Liver (tissue), 9 donors: ENCODE measurements around the gene SPTBN1. TPM values are rescaled to one million over a fixed set of nuclear protein-coding genes. Genes with fewer than 3 reads are reported as not detected.
A peak's percentile ranks its signal among the peaks of the same experiment; 100 is the strongest.

Experiments
- DNase-seq: peaks from one replicate; pipeline ENCODE4 v3.0.0-alpha.2; 2017; ENCODE audit warnings: low spot score
- H3K27ac ChIP-seq, 2 donors: one replicate each; pipeline ENCODE4 v1.7.0; 2013; ENCODE audit warnings: inconsistent platforms in 2 of 2, low read length in 2 of 2, control low read depth in 1 of 2, low read depth in 1 of 2, mild to moderate bottlenecking in 1 of 2
- H3K27me3 ChIP-seq, 4 donors: one replicate each; pipeline versions ENCODE4 v1.6.1 to v1.7.0; 2013; ENCODE audit warnings: low read length in 3 of 4, inconsistent platforms in 1 of 4, mild to moderate bottlenecking in 1 of 4, moderate library complexity in 1 of 4; ENCODE audit not compliant: control insufficient read depth in 4 of 4, insufficient read depth in 4 of 4
- H3K36me3 ChIP-seq, 4 donors: one replicate each; pipeline versions ENCODE4 v1.6.1 to v1.7.0; 2013; ENCODE audit warnings: low read length in 3 of 4, mild to moderate bottlenecking in 3 of 4, low read depth in 1 of 4, moderate library complexity in 1 of 4; ENCODE audit not compliant: control insufficient read depth in 4 of 4, insufficient read depth in 3 of 4
- H3K4me1 ChIP-seq, 4 donors: one replicate each; pipeline versions ENCODE4 v1.6.1 to v1.7.0; 2013; ENCODE audit warnings: low read length in 3 of 4, mild to moderate bottlenecking in 3 of 4, moderate library complexity in 1 of 4; ENCODE audit not compliant: control insufficient read depth in 4 of 4, insufficient read depth in 4 of 4
- H3K4me3 ChIP-seq, 3 donors: one replicate each; pipeline versions ENCODE4 v1.6.1 to v1.7.0; 2013; ENCODE audit warnings: low read length in 3 of 3, control low read depth in 1 of 3, low read depth in 1 of 3, mild to moderate bottlenecking in 1 of 3
- H3K9ac ChIP-seq, 2 donors: one replicate each; pipeline ENCODE4 v1.7.0; 2013; ENCODE audit warnings: low read length in 2 of 2, mild to moderate bottlenecking in 2 of 2, moderate library complexity in 2 of 2, control low read depth in 1 of 2, low read depth in 1 of 2
- H3K9me3 ChIP-seq, 4 donors: one replicate each; pipeline versions ENCODE4 v1.6.1 to v1.7.0; 2013; ENCODE audit warnings: low read length in 3 of 4; ENCODE audit not compliant: control insufficient read depth in 4 of 4
- FOXA1 ChIP-seq: IDR thresholded peaks from 2 replicates; pipeline ENCODE4 v1.6.1; 2016; ENCODE audit warnings: antibody characterized with exemption
- FOXA2 ChIP-seq: IDR thresholded peaks from 2 replicates; pipeline ENCODE4 v1.6.1; 2016; ENCODE audit warnings: antibody characterized with exemption
- GABPA ChIP-seq, 2 donors: IDR thresholded peaks in 1 of 2; conservative IDR thresholded peaks in 1 of 2; 2 replicates each; pipeline ENCODE4 v1.6.1; 2016; ENCODE audit warnings: antibody characterized with exemption in 2 of 2, mild to moderate bottlenecking in 1 of 2, moderate library complexity in 1 of 2
- HNF4A ChIP-seq, 2 donors: conservative IDR thresholded peaks; 2 replicates each; pipeline ENCODE4 v1.6.1; 2016; ENCODE audit warnings: antibody characterized with exemption in 2 of 2, mild to moderate bottlenecking in 2 of 2
- JUND ChIP-seq, 2 donors: IDR thresholded peaks; 2 replicates each; pipeline ENCODE4 v1.6.1; 2016; ENCODE audit warnings: antibody characterized with exemption in 2 of 2
- NR2F2 ChIP-seq: IDR thresholded peaks from 2 replicates; pipeline ENCODE4 v1.6.1; 2016; ENCODE audit warnings: antibody characterized with exemption
- RAD21 ChIP-seq, 2 donors: IDR thresholded peaks; 2 replicates each; pipeline ENCODE4 v1.6.1; 2016; ENCODE audit warnings: antibody characterized with exemption in 2 of 2, mild to moderate bottlenecking in 2 of 2
- RXRA ChIP-seq, 2 donors: IDR thresholded peaks; 2 replicates each; pipeline ENCODE4 v1.6.1; 2017 to 2018; ENCODE audit warnings: antibody characterized with exemption in 2 of 2, mild to moderate bottlenecking in 1 of 2
- SP1 ChIP-seq: IDR thresholded peaks from 2 replicates; pipeline ENCODE4 v1.6.1; 2018; ENCODE audit warnings: antibody characterized with exemption, mild to moderate bottlenecking
- TAF1 ChIP-seq: conservative IDR thresholded peaks from 2 replicates; pipeline ENCODE4 v1.6.1; 2016; ENCODE audit warnings: antibody characterized with exemption, mild to moderate bottlenecking
- WGBS: extraction: QIAGEN DNeasy Blood & Tissue Kit; methylation state at CpG from one replicate; pipeline ENCODE4 v1.1.7; 2013; 5-methylcytosine and 5-hydroxymethylcytosine counted together
- polyA plus RNA-seq, 2 donors: library from polyadenylated mRNA; stranded (reverse) in 1 of 2; unstranded in 1 of 2; fragments of 200-250 nt in 1 of 2; fragments of >200 nt in 1 of 2; fragmentation: Nextera tagmentation in 1 of 2; extraction: Ambion mirVana in 1 of 2; gene quantifications; one replicate each; pipeline versions ENCODE4 v1.2.1 to v1.2.3, GENCODE V29; 2013 to 2015
- total RNA-seq, 2 donors: library from RNA; depleted of rRNA; stranded (reverse); fragments of >200 nt; gene quantifications; one replicate each; pipeline ENCODE4 v1.2.3, GENCODE V29; 2014
- TF ChIP-seq, protein P1 (sequence below): IDR thresholded peaks from 2 replicates; pipeline ENCODE4 v1.6.1; 2016; ENCODE audit warnings: antibody characterized with exemption
- TF ChIP-seq, protein P2 (sequence below): IDR thresholded peaks from 2 replicates; pipeline ENCODE4 v1.6.1; 2016; ENCODE audit warnings: antibody characterized with exemption, mild to moderate bottlenecking
- donor health status: healthy.
- donor health status: healthy.
- donor health status: healthy.
- donor health status: healthy.
- donor health status: healthy.

Gene SPTBN1
- total and polyA plus RNA-seq, 4 donors = 44.8 to 191 (median 75.9) TPM

DNA sequence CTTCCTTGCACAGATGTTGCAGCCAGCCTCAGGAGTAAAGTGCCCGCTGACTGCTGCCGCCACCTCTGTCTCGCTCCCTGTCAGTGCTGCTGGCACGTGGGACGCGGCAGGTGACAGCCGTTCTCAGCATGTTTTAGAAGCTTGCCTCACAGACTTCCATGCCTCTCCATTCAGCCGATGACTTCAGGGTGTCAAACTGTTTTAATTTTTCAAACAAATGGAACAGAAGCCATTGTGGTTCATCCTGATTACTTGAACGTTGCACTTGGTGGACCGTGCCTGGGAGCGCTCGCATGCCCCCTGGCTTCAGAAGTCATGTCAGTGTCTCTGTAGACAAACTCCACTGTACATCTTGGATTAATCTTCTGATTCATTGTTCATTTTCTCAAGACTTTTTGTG is 204.6 kb downstream of the SPTBN1 start:
- Histone ChIP-seq H3K4me1 (peaks cover 0 to 22% (median 16%) of the 10 kb centered on the region in 4 donors), H3K36me3 (peaks cover 4 to 85% (median 69%) of the 10 kb centered on the region in 4 donors), H3K27me3 (no peaks in the 10 kb centered on the region), H3K4me3 (no peak overlapping the region), H3K9ac (no peak overlapping the region), H3K9me3 (no peaks in the 10 kb centered on the region), H3K27ac (no peak overlapping the region)
- no peak for DNase-seq
- TF ChIP-seq RXRA (IDR thresholded peaks at IDR 0.05) = no peak
- TF ChIP-seq GABPA (IDR thresholded peaks at IDR 0.05 in 1 of 2, conservative IDR thresholded peaks at IDR 0.05 in 1 of 2) = no peak
- no peak for TF ChIP-seq FOXA2
- no peak for TF ChIP-seq SP1
- TF ChIP-seq TAF1 = no peak
- TF ChIP-seq FOXA1 = no peak
- no peak for TF ChIP-seq NR2F2
- TF ChIP-seq RAD21 (IDR thresholded peaks at IDR 0.05) = no peak
- 88% methylated on average over 12 of the region's 12 CpGs for whole genome bisulfite sequencing

DNA sequence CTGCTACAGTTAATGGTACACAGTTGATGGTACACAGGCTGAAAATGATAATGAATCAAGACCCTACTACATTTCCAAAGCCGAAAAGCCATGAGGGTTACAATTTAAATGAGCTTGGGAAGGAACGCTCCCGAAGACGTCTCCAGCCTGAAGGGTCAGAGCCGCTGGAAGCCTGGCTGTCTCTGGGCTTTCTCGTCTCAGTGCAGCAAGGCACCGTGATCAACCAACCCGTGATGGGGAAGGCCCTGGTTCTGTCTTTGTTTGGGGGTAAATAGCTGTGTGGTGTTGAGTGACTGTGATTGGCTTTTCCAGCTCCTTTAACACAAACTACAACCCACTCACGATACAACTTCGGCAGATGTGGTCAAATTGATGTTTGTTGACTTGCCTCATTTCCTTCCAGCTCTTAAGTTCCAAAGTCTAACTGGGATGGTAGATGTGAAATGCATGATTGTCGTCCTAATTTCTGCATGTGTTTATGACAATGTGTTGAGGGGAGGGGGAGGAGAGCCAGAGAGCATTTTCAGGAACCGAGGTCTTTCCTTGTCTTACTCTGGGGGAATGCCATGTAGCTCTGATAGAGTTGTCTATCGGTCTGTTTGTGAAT is 207.4 kb downstream of the SPTBN1 start:
- DNase-seq = no peak
- no peak overlapping the region for H3K9ac ChIP-seq
- H3K27me3 ChIP-seq = no peaks in the 10 kb centered on the region
- TF ChIP-seq SP1 (no peak), FOXA2 (no peak), GABPA (IDR thresholded peaks at IDR 0.05 in 1 of 2, conservative IDR thresholded peaks at IDR 0.05 in 1 of 2) (no peak), HNF4A (conservative IDR thresholded peaks at IDR 0.05) (peak; percentile 51 to 60), JUND (IDR thresholded peaks at IDR 0.05) (no peak), FOXA1 (no peak)
- TF ChIP-seq, protein P1, sequence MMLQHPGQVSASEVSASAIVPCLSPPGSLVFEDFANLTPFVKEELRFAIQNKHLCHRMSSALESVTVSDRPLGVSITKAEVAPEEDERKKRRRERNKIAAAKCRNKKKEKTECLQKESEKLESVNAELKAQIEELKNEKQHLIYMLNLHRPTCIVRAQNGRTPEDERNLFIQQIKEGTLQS = no peak
- no peak overlapping the region for H3K27ac ChIP-seq
- peaks cover 8 to 49% (median 43%) of the 10 kb centered on the region in 4 donors for H3K4me1 ChIP-seq
- H3K4me3 ChIP-seq = no peak overlapping the region
- 80% methylated on average over 13 of the region's 13 CpGs for WGBS
- no peaks in the 10 kb centered on the region for H3K9me3 ChIP-seq
- H3K36me3 ChIP-seq = peaks cover 1 to 66% (median 54%) of the 10 kb centered on the region in 4 donors

DNA sequence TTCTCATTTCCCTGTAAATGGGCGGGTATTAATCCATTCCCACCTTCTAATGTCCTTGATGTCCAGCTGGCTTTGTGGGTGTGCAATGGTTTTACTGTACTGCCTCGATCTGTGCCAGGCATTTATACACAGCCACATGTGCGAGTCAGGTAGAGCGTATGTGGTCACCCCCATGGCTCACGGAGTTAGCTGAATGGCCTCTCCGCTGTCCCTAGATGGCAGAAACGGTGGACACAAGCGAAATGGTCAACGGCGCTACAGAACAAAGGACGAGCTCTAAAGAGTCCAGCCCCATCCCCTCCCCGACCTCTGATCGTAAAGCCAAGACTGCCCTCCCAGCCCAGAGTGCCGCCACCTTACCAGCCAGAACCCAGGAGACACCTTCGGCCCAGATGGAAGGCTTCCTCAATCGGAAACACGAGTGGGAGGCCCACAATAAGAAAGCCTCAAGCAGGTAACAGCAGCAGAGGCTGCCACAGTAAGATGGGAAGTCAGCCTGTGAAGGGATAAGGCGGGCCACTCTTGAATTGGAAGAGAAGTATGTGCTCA is 208.2 kb downstream of the SPTBN1 start:
- 95% methylated on average over 18 of the region's 18 CpGs for WGBS
- no peak overlapping the region for H3K9ac ChIP-seq
- H3K4me3 ChIP-seq = no peak overlapping the region
- H3K9me3 ChIP-seq = no peaks in the 10 kb centered on the region
- H3K27me3 ChIP-seq = no peaks in the 10 kb centered on the region
- DNase-seq = no peak
- peaks cover 0 to 58% (median 49%) of the 10 kb centered on the region in 4 donors for H3K36me3 ChIP-seq
- H3K4me1 ChIP-seq = peaks cover 8 to 57% (median 51%) of the 10 kb centered on the region in 4 donors
- TF ChIP-seq, protein P2, sequence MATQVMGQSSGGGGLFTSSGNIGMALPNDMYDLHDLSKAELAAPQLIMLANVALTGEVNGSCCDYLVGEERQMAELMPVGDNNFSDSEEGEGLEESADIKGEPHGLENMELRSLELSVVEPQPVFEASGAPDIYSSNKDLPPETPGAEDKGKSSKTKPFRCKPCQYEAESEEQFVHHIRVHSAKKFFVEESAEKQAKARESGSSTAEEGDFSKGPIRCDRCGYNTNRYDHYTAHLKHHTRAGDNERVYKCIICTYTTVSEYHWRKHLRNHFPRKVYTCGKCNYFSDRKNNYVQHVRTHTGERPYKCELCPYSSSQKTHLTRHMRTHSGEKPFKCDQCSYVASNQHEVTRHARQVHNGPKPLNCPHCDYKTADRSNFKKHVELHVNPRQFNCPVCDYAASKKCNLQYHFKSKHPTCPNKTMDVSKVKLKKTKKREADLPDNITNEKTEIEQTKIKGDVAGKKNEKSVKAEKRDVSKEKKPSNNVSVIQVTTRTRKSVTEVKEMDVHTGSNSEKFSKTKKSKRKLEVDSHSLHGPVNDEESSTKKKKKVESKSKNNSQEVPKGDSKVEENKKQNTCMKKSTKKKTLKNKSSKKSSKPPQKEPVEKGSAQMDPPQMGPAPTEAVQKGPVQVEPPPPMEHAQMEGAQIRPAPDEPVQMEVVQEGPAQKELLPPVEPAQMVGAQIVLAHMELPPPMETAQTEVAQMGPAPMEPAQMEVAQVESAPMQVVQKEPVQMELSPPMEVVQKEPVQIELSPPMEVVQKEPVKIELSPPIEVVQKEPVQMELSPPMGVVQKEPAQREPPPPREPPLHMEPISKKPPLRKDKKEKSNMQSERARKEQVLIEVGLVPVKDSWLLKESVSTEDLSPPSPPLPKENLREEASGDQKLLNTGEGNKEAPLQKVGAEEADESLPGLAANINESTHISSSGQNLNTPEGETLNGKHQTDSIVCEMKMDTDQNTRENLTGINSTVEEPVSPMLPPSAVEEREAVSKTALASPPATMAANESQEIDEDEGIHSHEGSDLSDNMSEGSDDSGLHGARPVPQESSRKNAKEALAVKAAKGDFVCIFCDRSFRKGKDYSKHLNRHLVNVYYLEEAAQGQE = no peak
- TF ChIP-seq FOXA1 = no peak
- peak overlapping the region in 1 of 2 donors; percentile 55 for H3K27ac ChIP-seq
